NB4 (cell line): ENCODE data around the gene EFL1.
"Not testable (repeated sequence)": the region's sequence is repeated elsewhere in the genome, so short reads cannot be mapped to it uniquely, and the experiment has no call there.

ENCODE experiments used
- CTCF ChIP-seq: IDR thresholded peaks from one replicate; pipeline ENCODE4 v1.5.1; 2012; ENCODE audit warnings: low read depth, low read length
- POLR2A ChIP-seq: IDR thresholded peaks from 2 replicates; pipeline ENCODE4 v1.6.1; 2011; ENCODE audit warnings: mild to moderate bottlenecking; ENCODE audit not compliant: insufficient read length; ENCODE audit errors: extremely low read depth
- TF ChIP-seq, protein P1 (sequence below): IDR thresholded peaks from 2 replicates; pipeline ENCODE4 v1.6.1; 2011; ENCODE audit warnings: low read depth, low read length

GRCh38 chr15:82216092-82216491 lies 46.4 kb downstream of the EFL1 start:
- not testable (repeated sequence) for TF ChIP-seq CTCF, POLR2A
- TF ChIP-seq, protein P1, sequence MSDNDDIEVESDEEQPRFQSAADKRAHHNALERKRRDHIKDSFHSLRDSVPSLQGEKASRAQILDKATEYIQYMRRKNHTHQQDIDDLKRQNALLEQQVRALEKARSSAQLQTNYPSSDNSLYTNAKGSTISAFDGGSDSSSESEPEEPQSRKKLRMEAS, result not testable (repeated sequence)
